Retinal pigment epithelial cell (primary cell): Measurements from ENCODE around the gene MYO18B.

Experiments
- DNase-seq: peaks from one replicate; pipeline ENCODE4 v3.0.0-alpha.2; 2010; ENCODE audit warnings: low read depth
- H3K4me3 ChIP-seq: 2 replicates; pipeline ENCODE4 v1.5.1; 2011; ENCODE audit warnings: mild to moderate bottlenecking, low read length, control low read depth, moderate library complexity
- TF ChIP-seq, protein P1 (sequence below): conservative IDR thresholded peaks from 2 replicates; pipeline ENCODE4 v1.5.1; 2011; ENCODE audit warnings: low read depth, low read length, control low read depth, inconsistent platforms

MYO18B gene

DNA sequence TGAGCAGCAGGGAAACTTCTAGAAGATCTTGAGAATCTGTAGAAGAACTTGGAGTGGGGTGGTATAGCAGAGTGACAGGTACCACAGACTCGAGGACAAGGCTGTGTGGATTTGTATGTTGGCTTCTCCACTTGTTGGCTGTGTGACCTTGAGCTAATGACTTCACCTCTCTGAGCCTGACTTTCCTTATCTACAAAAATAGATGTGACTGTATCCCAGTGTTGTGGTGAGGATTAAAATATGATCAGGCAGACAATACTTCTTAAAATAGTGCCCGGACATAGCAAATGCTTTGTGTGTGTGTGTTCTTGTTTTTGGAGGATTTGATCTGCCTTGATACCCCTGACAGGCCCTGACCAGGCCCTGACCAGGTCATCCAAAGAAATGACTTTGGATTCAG is 40.8 kb downstream of the MYO18B start:
- DNase-seq = no peak
- TF ChIP-seq, protein P1, sequence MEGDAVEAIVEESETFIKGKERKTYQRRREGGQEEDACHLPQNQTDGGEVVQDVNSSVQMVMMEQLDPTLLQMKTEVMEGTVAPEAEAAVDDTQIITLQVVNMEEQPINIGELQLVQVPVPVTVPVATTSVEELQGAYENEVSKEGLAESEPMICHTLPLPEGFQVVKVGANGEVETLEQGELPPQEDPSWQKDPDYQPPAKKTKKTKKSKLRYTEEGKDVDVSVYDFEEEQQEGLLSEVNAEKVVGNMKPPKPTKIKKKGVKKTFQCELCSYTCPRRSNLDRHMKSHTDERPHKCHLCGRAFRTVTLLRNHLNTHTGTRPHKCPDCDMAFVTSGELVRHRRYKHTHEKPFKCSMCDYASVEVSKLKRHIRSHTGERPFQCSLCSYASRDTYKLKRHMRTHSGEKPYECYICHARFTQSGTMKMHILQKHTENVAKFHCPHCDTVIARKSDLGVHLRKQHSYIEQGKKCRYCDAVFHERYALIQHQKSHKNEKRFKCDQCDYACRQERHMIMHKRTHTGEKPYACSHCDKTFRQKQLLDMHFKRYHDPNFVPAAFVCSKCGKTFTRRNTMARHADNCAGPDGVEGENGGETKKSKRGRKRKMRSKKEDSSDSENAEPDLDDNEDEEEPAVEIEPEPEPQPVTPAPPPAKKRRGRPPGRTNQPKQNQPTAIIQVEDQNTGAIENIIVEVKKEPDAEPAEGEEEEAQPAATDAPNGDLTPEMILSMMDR = no peak
- H3K4me3 ChIP-seq = no peak overlapping the region

DNA sequence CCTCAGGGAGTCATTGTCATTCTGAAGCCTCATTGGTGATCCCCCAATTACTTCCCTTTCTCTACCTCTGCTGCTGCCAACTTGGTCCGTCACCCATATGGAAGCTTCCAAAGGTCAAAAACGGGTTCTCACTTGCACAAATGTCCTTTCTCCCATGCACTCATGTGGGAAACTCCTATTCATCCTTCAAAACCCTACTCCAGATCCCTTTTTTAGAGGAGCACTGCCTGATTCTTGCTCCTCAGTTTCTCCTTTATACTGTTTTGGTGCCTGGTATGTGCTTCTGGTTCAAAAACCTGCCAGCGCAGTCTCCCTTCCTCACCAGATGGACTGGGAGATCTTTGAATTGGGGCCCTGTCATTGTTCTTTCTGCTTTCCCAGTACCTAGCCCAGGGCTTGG is 41.9 kb downstream of the MYO18B start:
- DNase-seq = no peak
- TF ChIP-seq, protein P1 = no peak
- no peak overlapping the region for H3K4me3 ChIP-seq

DNA sequence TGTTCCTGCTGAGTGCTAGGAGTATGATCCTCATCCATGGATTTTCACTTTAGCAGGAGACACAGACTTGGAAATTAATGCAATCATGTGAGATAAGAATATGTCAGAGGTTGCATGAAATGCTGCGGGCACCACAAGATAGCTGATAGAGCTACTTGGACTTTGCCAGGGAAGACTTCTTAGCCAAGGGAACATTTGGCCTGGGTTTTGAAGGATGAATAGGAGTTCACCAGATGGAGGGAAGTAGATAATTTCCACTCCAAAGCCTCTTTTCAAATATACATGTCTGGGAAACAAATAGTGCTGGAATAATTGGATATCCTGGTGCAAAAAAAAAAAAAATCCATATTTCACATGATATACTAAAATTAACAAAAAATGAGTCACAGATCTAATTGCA is 44.2 kb downstream of the MYO18B start:
- TF ChIP-seq, protein P1 = no peak
- no peak overlapping the region for H3K4me3 ChIP-seq
- DNase-seq = no peak

DNA sequence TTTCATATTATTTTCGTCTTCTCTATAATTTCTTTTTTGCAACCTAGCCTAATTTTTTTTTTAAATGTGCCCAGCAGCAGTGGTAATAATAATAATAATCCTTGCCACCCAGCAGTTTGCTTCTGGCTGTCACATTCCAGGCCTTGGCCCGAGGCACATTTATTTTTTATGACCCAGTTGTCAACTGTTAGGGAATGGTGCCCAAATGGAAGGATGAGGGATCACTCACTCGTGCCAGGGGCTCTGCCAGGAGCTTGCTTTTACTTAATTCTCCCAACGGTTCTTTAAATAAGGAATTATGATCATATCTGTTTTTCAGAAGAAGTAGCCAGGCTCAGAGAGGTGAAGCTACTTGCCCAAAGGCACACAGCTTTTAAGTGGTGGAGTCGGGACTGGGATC is 49.6 kb downstream of the MYO18B start:
- DNase-seq = no peak
- no peak overlapping the region for H3K4me3 ChIP-seq

DNA sequence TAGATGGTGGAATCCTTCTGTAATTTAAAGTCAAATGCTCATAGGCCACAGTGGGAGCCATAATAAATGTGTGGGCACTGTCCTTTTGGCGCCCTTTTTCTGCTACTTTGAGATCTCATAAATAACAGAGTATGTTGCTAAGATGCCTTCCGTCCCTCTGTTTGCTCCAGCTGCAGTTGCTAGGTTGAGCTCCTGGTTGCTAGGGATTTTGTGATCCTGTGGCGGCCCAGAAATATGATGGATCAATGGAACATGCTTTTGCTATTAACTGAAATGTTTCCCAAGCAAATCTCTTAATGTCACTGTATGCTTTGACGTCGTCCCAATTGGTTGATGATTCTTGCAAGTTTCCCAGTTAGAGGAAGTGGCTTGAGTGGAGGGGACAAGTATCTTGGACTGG is 53.5 kb downstream of the MYO18B start:
- TF ChIP-seq, protein P1 = no peak
- no peak overlapping the region for H3K4me3 ChIP-seq
- no peak for DNase-seq

More for the DNA sequence above, 49.6 kb downstream of the MYO18B start:
- TF ChIP-seq, protein P1 = no peak

DNA sequence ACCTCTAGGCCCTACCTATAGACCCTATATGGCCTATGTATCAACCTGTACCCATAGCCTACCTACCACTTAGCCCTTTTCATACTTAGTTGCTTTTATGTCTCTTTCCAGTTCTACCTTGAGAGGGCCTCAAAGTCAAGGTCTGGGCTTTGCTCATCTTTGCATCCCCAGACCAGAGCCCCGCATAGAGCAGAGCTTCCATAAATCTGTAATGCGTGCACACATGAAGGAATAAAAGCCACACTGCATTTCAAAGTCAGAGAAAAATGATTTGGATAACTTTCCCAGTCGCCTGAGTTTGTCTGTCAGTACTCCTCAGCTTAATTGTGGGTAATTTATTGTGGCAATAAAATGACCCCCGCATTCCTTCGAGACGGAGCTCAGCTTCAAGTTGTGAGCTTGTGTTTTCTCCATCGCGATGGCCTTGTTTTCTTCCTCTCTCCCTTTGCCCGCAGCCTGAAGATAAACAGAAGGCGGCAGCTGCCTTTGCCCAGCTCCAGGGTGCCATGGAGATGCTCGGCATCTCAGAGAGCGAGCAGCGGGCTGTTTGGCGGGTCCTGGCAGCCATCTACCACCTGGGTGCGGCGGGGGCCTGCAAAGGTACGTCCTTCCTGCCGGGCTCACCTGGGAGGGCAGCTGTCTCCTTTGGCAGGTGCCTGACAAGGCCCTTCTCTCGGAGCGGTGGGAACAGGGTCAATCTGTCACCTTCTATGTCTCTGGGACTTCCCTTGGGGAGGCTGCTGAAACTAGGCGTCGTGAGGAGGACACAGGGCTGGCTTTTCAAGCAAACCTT is 55.7 kb downstream of the MYO18B start:
- TF ChIP-seq, protein P1 = no peak
- DNase-seq = no peak
- H3K4me3 ChIP-seq = no peak overlapping the region

DNA sequence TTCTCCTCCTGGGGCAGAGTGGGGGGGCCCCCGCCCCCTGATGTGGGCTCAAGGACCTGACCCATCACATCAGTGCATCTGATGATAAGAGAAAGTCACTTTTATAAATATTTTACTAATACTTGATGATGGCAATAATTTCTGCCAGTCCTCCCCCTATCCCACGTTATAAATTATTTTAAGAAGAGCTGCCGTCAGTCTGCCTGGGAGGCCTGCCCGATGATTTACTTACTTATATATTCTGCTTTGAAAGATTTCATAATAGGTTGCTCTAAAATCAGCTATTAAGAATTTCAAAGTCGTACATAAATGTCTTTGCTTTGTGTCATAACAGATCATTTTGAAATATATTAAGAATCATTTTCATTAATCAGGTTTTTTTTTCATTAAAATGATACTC is 58.8 kb downstream of the MYO18B start:
- TF ChIP-seq, protein P1 = no peak

More for the DNA sequence above, 58.8 kb downstream of the MYO18B start:
- no peak overlapping the region for H3K4me3 ChIP-seq
- DNase-seq = no peak
